HG03521 (cell line): Measurements from ENCODE around the gene GNS.
"Not testable (repeated sequence)": the region's sequence is repeated elsewhere in the genome, so short reads cannot be mapped to it uniquely, and the experiment has no call there.

ENCODE experiments used
- ATAC-seq: cut with Tn5 transposase; IDR thresholded peaks from one replicate; pipeline ENCODE4 v1.9.1; 2021; ENCODE audit warnings: mild to moderate bottlenecking, moderate library complexity; ENCODE audit not compliant: unreplicated experiment

GNS gene

GRCh38 chr12:64780132-64780530 lies 20.9 kb upstream of the GNS start:
- ATAC-seq, result no peak

- no peak for ATAC-seq
Measured at GRCh38 chr12:64779354-64779974, 20.3 kb upstream of the GNS start.

GRCh38 chr12:64775147-64775736 lies 16.0 kb upstream of the GNS start:
- not testable (repeated sequence) for ATAC-seq

- no peak for ATAC-seq
Measured at GRCh38 chr12:64773386-64773785, 14.2 kb upstream of the GNS start.

GRCh38 chr12:64767495-64767894 lies 8.3 kb upstream of the GNS start:
- no peak for ATAC-seq

GRCh38 chr12:64760808-64761573 lies 1.8 kb upstream of the GNS start:
- no peak for ATAC-seq

- ATAC-seq, result no peak
Measured at GRCh38 chr12:64757771-64758170, 1.4 kb downstream of the GNS start.

GRCh38 chr12:64756376-64756775 lies 2.8 kb downstream of the GNS start:
- no peak for ATAC-seq

GRCh38 chr12:64753427-64753826 lies 5.8 kb downstream of the GNS start:
- no peak for ATAC-seq

GRCh38 chr12:64752833-64753238 lies 6.4 kb downstream of the GNS start:
- ATAC-seq, result no peak

- ATAC-seq, result no peak
Measured at GRCh38 chr12:64752032-64752431, 7.2 kb downstream of the GNS start.

- no peak for ATAC-seq
Measured at GRCh38 chr12:64749461-64750200, 9.6 kb downstream of the GNS start.

GRCh38 chr12:64747695-64748094 lies 11.5 kb downstream of the GNS start:
- ATAC-seq, result no peak

- ATAC-seq, result no peak
Measured at GRCh38 chr12:64746663-64747062, 12.5 kb downstream of the GNS start.

GRCh38 chr12:64745980-64746379 lies 13.2 kb downstream of the GNS start:
- no peak for ATAC-seq

- ATAC-seq, result no peak
Measured at GRCh38 chr12:64745259-64745807, 13.9 kb downstream of the GNS start.

- no peak for ATAC-seq
Measured at GRCh38 chr12:64744422-64745258, 14.6 kb downstream of the GNS start.

- ATAC-seq, result no peak
Measured at GRCh38 chr12:64743206-64743605, 16.0 kb downstream of the GNS start.

GRCh38 chr12:64742416-64742815 lies 16.8 kb downstream of the GNS start:
- no peak for ATAC-seq

- no peak for ATAC-seq
Measured at GRCh38 chr12:64740646-64741045, 18.6 kb downstream of the GNS start.
